Measurements from ENCODE around the gene KSR1.
"Not testable (repeated sequence)": the region's sequence is repeated elsewhere in the genome, so short reads cannot be mapped to it uniquely, and the experiment has no call there.

The KSR1 gene

GRCh38 chr17:27455914-27456680 is at the start of gene KSR1:
KSR1 (plus strand) TSS chr17:27456448; CDS start chr17:27456644, 196 bp downstream.
- DNase-seq: peak; percentile 84

- no peak for DNase-seq
Observed at GRCh38 chr17:27407916-27408864, 48.1 kb upstream of the KSR1 start.

- DNase-seq: no peak
Observed at GRCh38 chr17:27408891-27409290, 47.4 kb upstream of the KSR1 start.

GRCh38 chr17:27412158-27412557 is 44.1 kb upstream of the KSR1 start:
- not testable (repeated sequence) for DNase-seq

GRCh38 chr17:27413315-27413714 is 42.9 kb upstream of the KSR1 start:
- no peak for DNase-seq

- DNase-seq: no peak
Observed at GRCh38 chr17:27413792-27414191, 42.5 kb upstream of the KSR1 start.

- no peak for DNase-seq
Observed at GRCh38 chr17:27414271-27414670, 42.0 kb upstream of the KSR1 start.

GRCh38 chr17:27414694-27415093 is 41.6 kb upstream of the KSR1 start:
- no peak for DNase-seq

GRCh38 chr17:27415120-27415795 is 41.0 kb upstream of the KSR1 start:
- no peak for DNase-seq

GRCh38 chr17:27417596-27418365 is 38.5 kb upstream of the KSR1 start:
- DNase-seq: no peak

GRCh38 chr17:27418366-27418615 is 38.0 kb upstream of the KSR1 start:
- no peak for DNase-seq

GRCh38 chr17:27419156-27419555 is 37.1 kb upstream of the KSR1 start:
- no peak for DNase-seq

GRCh38 chr17:27420211-27420950 is 35.9 kb upstream of the KSR1 start:
- DNase-seq: no peak

GRCh38 chr17:27421111-27421510 is 35.1 kb upstream of the KSR1 start:
- no peak for DNase-seq

- DNase-seq: not testable (repeated sequence)
Observed at GRCh38 chr17:27421626-27422025, 34.6 kb upstream of the KSR1 start.

- DNase-seq: no peak
Observed at GRCh38 chr17:27422601-27423000, 33.6 kb upstream of the KSR1 start.

GRCh38 chr17:27423651-27424050 is 32.6 kb upstream of the KSR1 start:
- no peak for DNase-seq

GRCh38 chr17:27424516-27424915 is 31.7 kb upstream of the KSR1 start:
- DNase-seq: no peak

GRCh38 chr17:27424941-27425340 is 31.3 kb upstream of the KSR1 start:
- no peak for DNase-seq

GRCh38 chr17:27425571-27425970 is 30.7 kb upstream of the KSR1 start:
- not testable (repeated sequence) for DNase-seq

GRCh38 chr17:27425991-27426390 is 30.3 kb upstream of the KSR1 start:
- no peak for DNase-seq

- DNase-seq: not testable (repeated sequence)
Observed at GRCh38 chr17:27426471-27426870, 29.8 kb upstream of the KSR1 start.

All from stimulated activated CD4-positive, alpha-beta T cell treated with anti-CD3 and anti-CD28 coated beads, Interleukin-1b, Interleukin-23, amount 100 ng/mL, for 48 hours (primary cell).